H9 (cell line): Measurements from ENCODE around the gene SV2C. TPM values are rescaled to one million over a fixed set of nuclear protein-coding genes. Genes with fewer than 3 reads are reported as not detected.

Source experiments
- DNase-seq: peaks from one replicate; pipeline ENCODE4 v3.0.0-alpha.2; 2017
- H2AFZ ChIP-seq: one replicate; pipeline ENCODE4 v1.6.1; 2013; ENCODE audit warnings: mild to moderate bottlenecking, low read length, control low read depth, moderate library complexity
- H2AK5ac ChIP-seq: 2 replicates; pipeline ENCODE4 v1.6.1; 2013; ENCODE audit warnings: low read length, control low read depth, mixed read lengths; ENCODE audit not compliant: insufficient read length
- H2BK120ac ChIP-seq: one replicate; pipeline ENCODE4 v1.6.1; 2013; ENCODE audit warnings: low read depth, mild to moderate bottlenecking, low read length, control low read depth, inconsistent platforms; ENCODE audit not compliant: poor library complexity, severe bottlenecking
- H2BK12ac ChIP-seq: 2 replicates; pipeline ENCODE4 v1.6.1; 2013; ENCODE audit warnings: low read length, control low read depth, mixed read lengths, low read depth; ENCODE audit not compliant: insufficient read length
- H2BK15ac ChIP-seq: 2 replicates; pipeline ENCODE4 v1.6.1; 2013; ENCODE audit warnings: low read depth, low read length, control low read depth
- H2BK20ac ChIP-seq: one replicate; pipeline ENCODE4 v1.6.1; 2013; ENCODE audit warnings: low read depth, mild to moderate bottlenecking, low read length, control low read depth, inconsistent platforms; ENCODE audit not compliant: poor library complexity, severe bottlenecking
- H2BK5ac ChIP-seq: 2 replicates; pipeline ENCODE4 v1.6.1; 2013; ENCODE audit warnings: low read length, control low read depth, mixed read lengths; ENCODE audit not compliant: insufficient read length
- H3K14ac ChIP-seq: 2 replicates; pipeline ENCODE4 v1.6.1; 2013; ENCODE audit warnings: low read length, control low read depth; ENCODE audit not compliant: insufficient read depth
- H3K18ac ChIP-seq: 2 replicates; pipeline ENCODE4 v1.6.1; 2013; ENCODE audit warnings: low read depth, mild to moderate bottlenecking, mixed read lengths, low read length, control low read depth; ENCODE audit not compliant: insufficient read length
- H3K23ac ChIP-seq: 2 replicates; pipeline ENCODE4 v1.6.1; 2013; ENCODE audit warnings: low read length, control low read depth, mixed read lengths, low read depth; ENCODE audit not compliant: insufficient read length
- H3K23me2 ChIP-seq: 2 replicates; pipeline ENCODE4 v1.6.1; 2013; ENCODE audit warnings: low read depth, mild to moderate bottlenecking, mixed read lengths, low read length, control low read depth; ENCODE audit not compliant: insufficient read length, poor library complexity, severe bottlenecking
- H3K27ac ChIP-seq: 2 replicates; pipeline ENCODE4 v1.5.1; 2013; ENCODE audit warnings: low read length, control low read depth, mixed read lengths, low read depth; ENCODE audit not compliant: insufficient read length
- H3K27me3 ChIP-seq: 2 replicates; pipeline ENCODE4 v1.6.1; 2013; ENCODE audit warnings: low read length, control low read depth, inconsistent platforms; ENCODE audit not compliant: insufficient read depth
- H3K4ac ChIP-seq: 2 replicates; pipeline ENCODE4 v1.6.1; 2013; ENCODE audit warnings: low read depth, mild to moderate bottlenecking, control low read depth, inconsistent platforms, low read length, moderate library complexity
- H3K4me1 ChIP-seq: 2 replicates; pipeline ENCODE4 v1.6.1; 2013; ENCODE audit warnings: low read length, control low read depth, inconsistent platforms; ENCODE audit not compliant: insufficient read depth
- H3K4me2 ChIP-seq: 2 replicates; pipeline ENCODE4 v1.6.1; 2013; ENCODE audit warnings: low read length, control low read depth, mixed read lengths; ENCODE audit not compliant: insufficient read length, insufficient read depth
- H3K56ac ChIP-seq: 2 replicates; pipeline ENCODE4 v1.6.1; 2013; ENCODE audit warnings: low read depth, mild to moderate bottlenecking, mixed read lengths, low read length, control low read depth; ENCODE audit not compliant: insufficient read length
- H3K79me1 ChIP-seq: 2 replicates; pipeline ENCODE4 v1.6.1; 2013; ENCODE audit warnings: low read depth, mild to moderate bottlenecking, moderate library complexity, low read length, control low read depth, inconsistent platforms; ENCODE audit not compliant: insufficient read depth, poor library complexity, severe bottlenecking
- H3K79me2 ChIP-seq: 2 replicates; pipeline ENCODE4 v1.6.1; 2013; ENCODE audit warnings: low read length, control low read depth, inconsistent platforms; ENCODE audit not compliant: insufficient read depth
- H3K9ac ChIP-seq: 2 replicates; pipeline ENCODE4 v1.6.1; 2013; ENCODE audit warnings: low read length, control low read depth, mixed read lengths; ENCODE audit not compliant: insufficient read length; ENCODE audit errors: extremely low read depth
- H3K9me3 ChIP-seq: one replicate; pipeline ENCODE4 v1.6.1; 2013; ENCODE audit warnings: low read depth, low read length, inconsistent platforms; ENCODE audit not compliant: control insufficient read depth
- H3T11ph ChIP-seq: one replicate; pipeline ENCODE4 v1.6.1; 2013; ENCODE audit warnings: mild to moderate bottlenecking, low read length, control low read depth, inconsistent platforms
- H4K20me1 ChIP-seq: one replicate; pipeline ENCODE4 v1.6.1; 2013; ENCODE audit not compliant: control insufficient read depth, insufficient read length, insufficient read depth
- H4K5ac ChIP-seq: 2 replicates; pipeline ENCODE4 v1.6.1; 2013; ENCODE audit warnings: low read depth, mild to moderate bottlenecking, mixed read lengths, low read length, control low read depth; ENCODE audit not compliant: insufficient read length
- H4K8ac ChIP-seq: replicated peaks from 2 replicates; pipeline ENCODE4 v1.6.1; 2013; ENCODE audit warnings: low read length, control low read depth, mixed read lengths, low read depth; ENCODE audit not compliant: insufficient read length
- H4K91ac ChIP-seq: 2 replicates; pipeline ENCODE4 v1.6.1; 2013; ENCODE audit warnings: low read depth, mild to moderate bottlenecking, moderate library complexity, mixed read lengths, low read length, control low read depth; ENCODE audit not compliant: insufficient read length
- H3K27ac Mint-ChIP-seq, 3 experiments: 2 replicates in 2 of 3; 3 replicates in 1 of 3; pipeline ENCODE4 v1.8.0; 2020 to 2021; ENCODE audit warnings: mixed read lengths in 3 of 3, mild to moderate bottlenecking in 1 of 3, moderate library complexity in 1 of 3
- H3K27me3 Mint-ChIP-seq: 2 replicates; pipeline ENCODE4 v1.8.0; 2021; ENCODE audit warnings: low read depth, mild to moderate bottlenecking, moderate library complexity, mixed read lengths
- H3K36me3 Mint-ChIP-seq, 3 experiments: 2 replicates in 2 of 3; 3 replicates in 1 of 3; pipeline ENCODE4 v1.8.0; 2020 to 2021; ENCODE audit warnings: low read depth in 3 of 3, mixed read lengths in 3 of 3; ENCODE audit not compliant: insufficient read depth in 1 of 3
- H3K4me1 Mint-ChIP-seq, 2 experiments: 2 replicates each; pipeline ENCODE4 v1.8.0; 2020; ENCODE audit warnings: mixed read lengths in 2 of 2
- H3K4me3 Mint-ChIP-seq, 2 experiments: 2 replicates in 1 of 2; 3 replicates in 1 of 2; pipeline ENCODE4 v1.8.0; 2020 to 2021; ENCODE audit warnings: mild to moderate bottlenecking in 2 of 2, mixed read lengths in 2 of 2, moderate library complexity in 1 of 2
- H3K9me3 Mint-ChIP-seq, 2 experiments: 2 replicates in 1 of 2; 3 replicates in 1 of 2; pipeline ENCODE4 v1.8.0; 2020; ENCODE audit warnings: mild to moderate bottlenecking in 2 of 2, mixed read lengths in 2 of 2, moderate library complexity in 1 of 2
- CTCF ChIP-seq: fragments of 200-600 bp; sonication (generic); conservative IDR thresholded peaks from 3 replicates; pipeline ENCODE4 v1.8.0; 2021; ENCODE audit warnings: antibody characterized with exemption, mild to moderate bottlenecking
- total RNA-seq: library from RNA; stranded (reverse); gene quantifications from 2 replicates; pipeline ENCODE4 v1.2.1, GENCODE V29; 2021

Gene SV2C
- total RNA-seq, 1 experiment from 2014 or later, result 0.09 TPM

GRCh38 chr5:76177978-76178377, 94.8 kb downstream of the SV2C start:
- Histone ChIP-seq H3K4ac (no peak overlapping the region), H4K8ac (no peak overlapping the region), H3K9ac (no peak overlapping the region), H3K27ac (no peak overlapping the region), H2BK20ac (no peak overlapping the region), H3K79me1 (no peaks in the 10 kb centered on the region), H3K4me2 (no peak overlapping the region), H4K91ac (no peak overlapping the region), H3T11ph (no peak overlapping the region), H3K23me2 (no peaks in the 10 kb centered on the region), H4K5ac (no peak overlapping the region), H3K14ac (no peak overlapping the region), H3K79me2 (no peaks in the 10 kb centered on the region), H2AFZ (no peak overlapping the region), H3K27me3 (no peaks in the 10 kb centered on the region), H3K4me1 (no peaks in the 10 kb centered on the region), H4K20me1 (no peaks in the 10 kb centered on the region), H3K23ac (no peak overlapping the region), H2BK5ac (no peak overlapping the region), H2BK12ac (no peak overlapping the region), H2BK120ac (no peak overlapping the region), H3K9me3 (no peaks in the 10 kb centered on the region), H3K56ac (no peak overlapping the region), H2AK5ac (no peak overlapping the region), H2BK15ac (no peak overlapping the region), H3K18ac (no peak overlapping the region)
- peaks cover 0 to 1% (median 0%) of the 10 kb centered on the region in 3 experiments; a peak in 2 of 7 replicates for H3K36me3 Mint-ChIP-seq
- peaks cover 0 to 7% of the 10 kb centered on the region in 2 experiments; a peak in 1 of 5 replicates for H3K9me3 Mint-ChIP-seq
- H3K27me3 Mint-ChIP-seq, result no peaks in the 10 kb centered on the region
- no peak for TF ChIP-seq CTCF
- peaks cover 10 to 14% of the 10 kb centered on the region in 2 experiments for H3K4me1 Mint-ChIP-seq
- no peak overlapping the region for H3K27ac Mint-ChIP-seq
- H3K4me3 Mint-ChIP-seq, result no peak overlapping the region
- no peak for DNase-seq
